H1 (cell line): ENCODE measurements around the gene ADAMTS20. TPM values are rescaled to one million over a fixed set of nuclear protein-coding genes. Genes with fewer than 3 reads are reported as not detected.

Source experiments
- CTCF ChIA-PET: fragments of 300-600 bp; sonication (Branson Sonifier 250); formaldehyde crosslinking; loops from one replicate; lab custom pipeline; 2021; ENCODE audit not compliant: partially characterized antibody; lab: Charles Lee
- POLR2A ChIA-PET: fragments of 300-600 bp; sonication (Branson Sonifier 250); formaldehyde crosslinking; loops from one replicate; lab custom pipeline; 2021; ENCODE audit warnings: inconsistent platforms; ENCODE audit not compliant: partially characterized antibody; lab: Charles Lee
- DNase-seq, 2 experiments: peaks; one replicate each; pipeline versions ENCODE4 v3.0.0 to v3.0.0-alpha.2; 2010 to 2022; ENCODE audit warnings: low spot score in 2 of 2, low read depth in 1 of 2, mixed read lengths in 1 of 2
- FAIRE-seq: peaks from 2 replicates; lab custom pipeline; 2011; peaks lifted over from hg19 to GRCh38; lab: Jason Lieb, UNC
- H2AFZ ChIP-seq: 2 replicates; pipeline ENCODE4 v1.8.1; 2012; ENCODE audit warnings: low read length, inconsistent platforms
- H2AK5ac ChIP-seq: 2 replicates; pipeline ENCODE4 v1.6.1; 2013; ENCODE audit warnings: low read depth, low read length
- H2BK120ac ChIP-seq: replicated peaks from 2 replicates; pipeline ENCODE3; 2013; ENCODE audit warnings: low read depth, low read length, inconsistent platforms
- H2BK12ac ChIP-seq: 2 replicates; pipeline ENCODE4 v1.6.1; 2013; ENCODE audit warnings: low read depth, low read length
- H2BK15ac ChIP-seq: 2 replicates; pipeline ENCODE4 v1.6.1; 2013; ENCODE audit warnings: low read length
- H2BK20ac ChIP-seq: 2 replicates; pipeline ENCODE4 v1.6.1; 2013; ENCODE audit warnings: low read length
- H2BK5ac ChIP-seq: 2 replicates; pipeline ENCODE4 v1.6.1; 2013; ENCODE audit warnings: low read depth, low read length
- H3K14ac ChIP-seq: 2 replicates; pipeline ENCODE4 v1.6.1; 2013; ENCODE audit warnings: inconsistent platforms; ENCODE audit not compliant: insufficient read length
- H3K18ac ChIP-seq: 2 replicates; pipeline ENCODE4 v1.6.1; 2013; ENCODE audit warnings: low read length; ENCODE audit errors: extremely low read depth
- H3K23ac ChIP-seq: 2 replicates; pipeline ENCODE4 v1.6.1; 2013; ENCODE audit warnings: inconsistent platforms; ENCODE audit not compliant: insufficient read length
- H3K23me2 ChIP-seq: 2 replicates; pipeline ENCODE4 v1.6.1; 2013; ENCODE audit warnings: low read depth, low read length
- H3K27ac ChIP-seq: 2 replicates; pipeline ENCODE4 v1.6.1; 2011; ENCODE audit warnings: low read depth, low read length, inconsistent platforms
- H3K27me3 ChIP-seq, 4 experiments: replicated peaks in 1 of 4; 1 replicate in 1 of 4; 2 replicates in 3 of 4; pipeline versions ENCODE4 v1.6.1 to v1.8.1; 2011 to 2013; ENCODE audit warnings: low read length in 3 of 4, mild to moderate bottlenecking in 3 of 4, inconsistent platforms in 2 of 4, mixed read lengths in 2 of 4, moderate library complexity in 1 of 4; ENCODE audit not compliant: control insufficient read depth in 3 of 4, insufficient read depth in 3 of 4; ENCODE audit errors: extremely low read depth in 1 of 4
- H3K36me3 ChIP-seq, 4 experiments: 2 replicates each; pipeline versions ENCODE4 v1.6.1 to v1.8.1; 2011 to 2013; ENCODE audit warnings: mild to moderate bottlenecking in 4 of 4, low read length in 3 of 4, moderate library complexity in 2 of 4, control low read depth in 1 of 4, inconsistent platforms in 1 of 4; ENCODE audit not compliant: insufficient read depth in 4 of 4, control insufficient read depth in 2 of 4
- H3K4ac ChIP-seq: replicated peaks from 2 replicates; pipeline ENCODE3; 2013; ENCODE audit warnings: low read length, low read depth, mixed read lengths, inconsistent platforms; ENCODE audit not compliant: insufficient read length
- H3K4me1 ChIP-seq, 4 experiments: replicated peaks in 1 of 4; 1 replicate in 1 of 4; 2 replicates in 3 of 4; pipeline versions ENCODE4 v1.6.1 to v1.8.1; 2011 to 2013; ENCODE audit warnings: low read length in 3 of 4, inconsistent platforms in 2 of 4, mixed read lengths in 1 of 4; ENCODE audit not compliant: insufficient read depth in 4 of 4, control insufficient read depth in 3 of 4
- H3K4me2 ChIP-seq, 2 experiments: 2 replicates each; pipeline versions ENCODE4 v1.6.1 to v1.8.1; 2011 to 2013; ENCODE audit warnings: low read depth in 2 of 2, low read length in 2 of 2, control low read depth in 1 of 2, inconsistent platforms in 1 of 2, mild to moderate bottlenecking in 1 of 2; ENCODE audit not compliant: insufficient read depth in 1 of 2
- H3K4me3 ChIP-seq, 4 experiments: fragments of 200-600, 300-600 bp in 1 of 4; sonication (generic), shearing (Covaris generic), sonication (Bioruptor Twin) in 1 of 4; 2 replicates each; pipeline versions ENCODE4 v1.5.1 to v1.8.1; 2011 to 2016; ENCODE audit warnings: low read length in 4 of 4, low read depth in 3 of 4, control low read depth in 2 of 4, inconsistent platforms in 2 of 4, mild to moderate bottlenecking in 2 of 4, mixed read lengths in 1 of 4, moderate library complexity in 1 of 4; ENCODE audit not compliant: insufficient read depth in 2 of 4; ENCODE audit errors: extremely low read depth in 1 of 4
- H3K56ac ChIP-seq: replicated peaks from 2 replicates; pipeline ENCODE3; 2013; ENCODE audit warnings: low read depth, mild to moderate bottlenecking, mixed read lengths, low read length, inconsistent platforms; ENCODE audit not compliant: insufficient read length
- H3K79me1 ChIP-seq: 2 replicates; pipeline ENCODE4 v1.6.1; 2013; ENCODE audit warnings: low read depth, low read length, control low read depth
- H3K79me2 ChIP-seq, 2 experiments: 2 replicates each; pipeline versions ENCODE4 v1.6.1 to v1.8.1; 2012 to 2013; ENCODE audit warnings: low read length in 2 of 2, mild to moderate bottlenecking in 2 of 2, inconsistent platforms in 1 of 2; ENCODE audit not compliant: insufficient read depth in 2 of 2, control insufficient read depth in 1 of 2
- H3K9ac ChIP-seq, 4 experiments: replicated peaks in 1 of 4; 1 replicate in 1 of 4; 2 replicates in 3 of 4; pipeline versions ENCODE4 v1.6.1 to v1.8.1; 2011 to 2013; ENCODE audit warnings: low read depth in 3 of 4, low read length in 3 of 4, control low read depth in 2 of 4, mild to moderate bottlenecking in 2 of 4, moderate library complexity in 2 of 4, inconsistent platforms in 1 of 4; ENCODE audit errors: extremely low read depth in 1 of 4
- H3K9me3 ChIP-seq, 2 experiments: 2 replicates each; pipeline versions ENCODE4 v1.6.1 to v1.8.1; 2012 to 2013; ENCODE audit warnings: mild to moderate bottlenecking in 2 of 2, moderate library complexity in 2 of 2, control low read depth in 1 of 2, inconsistent platforms in 1 of 2, low read depth in 1 of 2, low read length in 1 of 2, mixed read lengths in 1 of 2; ENCODE audit not compliant: insufficient read depth in 2 of 2
- H4K20me1 ChIP-seq, 2 experiments: replicated peaks in 1 of 2; 2 replicates each; pipeline versions ENCODE3 to v1.8.1; 2011 to 2013; ENCODE audit warnings: inconsistent platforms in 2 of 2, low read length in 2 of 2, mild to moderate bottlenecking in 1 of 2; ENCODE audit not compliant: insufficient read depth in 2 of 2, control insufficient read depth in 1 of 2
- H4K5ac ChIP-seq: 2 replicates; pipeline ENCODE4 v1.6.1; 2013; ENCODE audit warnings: low read length, low read depth, mixed read lengths, inconsistent platforms; ENCODE audit not compliant: insufficient read length
- H4K8ac ChIP-seq: 2 replicates; pipeline ENCODE4 v1.8.0; 2013; ENCODE audit warnings: mild to moderate bottlenecking, moderate library complexity, low read length, inconsistent platforms; ENCODE audit not compliant: insufficient read depth; ENCODE audit errors: extremely low read depth
- H4K91ac ChIP-seq: replicated peaks from 2 replicates; pipeline ENCODE3; 2013; ENCODE audit warnings: low read length, mixed read lengths, inconsistent platforms; ENCODE audit not compliant: insufficient read length
- BACH1 ChIP-seq: IDR thresholded peaks from 2 replicates; pipeline ENCODE4 v1.6.1; 2012; ENCODE audit warnings: low read length, improper control_type of control experiment
- EP300 ChIP-seq, 2 experiments: IDR thresholded peaks; 1 replicate in 1 of 2; 2 replicates in 1 of 2; pipeline ENCODE4 v1.6.1; 2011 to 2012; ENCODE audit warnings: low read depth in 2 of 2, low read length in 2 of 2, mild to moderate bottlenecking in 2 of 2, borderline replicate concordance in 1 of 2, inconsistent platforms in 1 of 2, moderate library complexity in 1 of 2
- KDM5A ChIP-seq: fragments of 200-600 bp; IDR thresholded peaks from 2 replicates; pipeline ENCODE4 v1.7.1; 2012; ENCODE audit warnings: mild to moderate bottlenecking, low read length, inconsistent platforms, mixed read lengths
- NRF1 ChIP-seq: IDR thresholded peaks from 2 replicates; pipeline ENCODE4 v1.6.1; 2011; ENCODE audit warnings: mild to moderate bottlenecking, low read depth, low read length, improper control_type of control experiment
- TCF12 ChIP-seq: IDR thresholded peaks from 2 replicates; pipeline ENCODE4 v1.6.1; 2011; ENCODE audit warnings: low read depth, mild to moderate bottlenecking, low read length
- WGBS, 2 experiments: shearing (Covaris generic) in 1 of 2; methylation state at CpG; one replicate each; pipeline versions ENCODE4 v1.1.6 to v1.1.7; 2013 to 2015; ENCODE audit warnings: low lambda C conversion rate in 2 of 2, mixed read lengths in 2 of 2, inconsistent platforms in 1 of 2, low coverage in 1 of 2, missing lambda C conversion rate in 1 of 2; ENCODE audit not compliant: insufficient replicate concordance in 2 of 2, insufficient coverage in 1 of 2, insufficient read length in 1 of 2; ENCODE audit errors: extremely low coverage in 1 of 2, missing lambda C conversion rate in 1 of 2; 5-methylcytosine and 5-hydroxymethylcytosine counted together
- polyA plus RNA-seq, 7 experiments: library from polyadenylated mRNA; depleted of rRNA in 3 of 7; stranded (reverse) in 5 of 7; unstranded in 2 of 7; fragments of >200 nt in 5 of 7; fragments of 200-250 nt in 2 of 7; gene quantifications; 1 replicate in 5 of 7; 2 replicates in 1 of 7; 4 replicates in 1 of 7; pipeline versions ENCODE4 v1.2.1 to v1.2.3, GENCODE V29; 2011 to 2013; ENCODE audit warnings: missing spikeins in 2 of 7, mixed read lengths in 2 of 7
- total RNA-seq: library from RNA; stranded (reverse); fragmentation: NEBNext Ultra II Directional; extraction: Animal tissue kit (Norgen Biotek cat#: 25700); gene quantifications from 2 replicates; pipeline ENCODE4 v1.2.1, GENCODE V29; 2021

ADAMTS20 gene
- total and polyA plus RNA-seq, 2 of the 8 experiments (the other 6 are each of a cell fraction or from before 2014, with no cell fraction given): 2.9 to 5.1 TPM

DNA sequence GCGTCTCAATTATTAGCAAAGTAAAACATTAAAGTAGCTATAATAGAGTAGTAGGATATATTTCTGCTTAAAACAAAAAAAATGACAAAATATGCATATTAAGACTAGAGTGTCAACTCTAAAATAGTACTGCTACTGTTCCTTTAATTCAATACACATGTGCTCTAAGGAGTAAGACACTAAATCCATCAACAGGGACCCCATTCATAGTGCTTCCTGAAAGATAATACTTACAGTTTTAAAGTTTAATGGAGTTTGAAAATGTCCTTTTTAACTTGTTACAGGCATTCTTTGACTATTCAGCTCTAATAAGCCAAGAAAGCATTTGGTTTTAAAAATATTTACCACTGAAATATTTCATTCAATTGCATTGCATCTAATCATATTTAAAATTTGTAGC, 145.2 kb downstream of the ADAMTS20 start:
- no peaks in the 10 kb centered on the region for H3K9me3 ChIP-seq
- H3K9ac ChIP-seq: no peak overlapping the region
- no peak overlapping the region for H2AFZ ChIP-seq
- no peaks in the 10 kb centered on the region for H3K79me2 ChIP-seq
- no peak overlapping the region for H4K8ac ChIP-seq
- POLR2A ChIA-PET: no interaction called here
- WGBS, 2 experiments: 96% methylated on average over 1 of the region's 1 CpG; no CpG with 5 or more reads in 1 of the 2 experiments
- no peaks in the 10 kb centered on the region for H3K4me1 ChIP-seq
- H3K79me1 ChIP-seq: no peaks in the 10 kb centered on the region
- no peak overlapping the region for H4K91ac ChIP-seq
- H2BK5ac ChIP-seq: no peak overlapping the region
- DNase-seq: no peak
- no peak overlapping the region for H3K23ac ChIP-seq
- no peak overlapping the region for H3K4ac ChIP-seq
- H2BK12ac ChIP-seq: no peak overlapping the region
- H4K20me1 ChIP-seq: no peaks in the 10 kb centered on the region
- H3K4me2 ChIP-seq: no peak overlapping the region
- no peaks in the 10 kb centered on the region for H3K27me3 ChIP-seq
- no peaks in the 10 kb centered on the region for H3K23me2 ChIP-seq
- H3K36me3 ChIP-seq: no peaks in the 10 kb centered on the region
- H3K18ac ChIP-seq: no peak overlapping the region
- H2BK20ac ChIP-seq: no peak overlapping the region
- H3K14ac ChIP-seq: no peak overlapping the region
- no peak overlapping the region for H2BK15ac ChIP-seq
- H3K4me3 ChIP-seq: no peak overlapping the region
- H4K5ac ChIP-seq: no peak overlapping the region
- H2AK5ac ChIP-seq: no peak overlapping the region
- H3K27ac ChIP-seq: no peak overlapping the region
- CTCF ChIA-PET: no interaction called here
- no peak overlapping the region for H3K56ac ChIP-seq
- no peak overlapping the region for H2BK120ac ChIP-seq
- no peak for FAIRE-seq
- TF ChIP-seq TCF12 (no peak), EP300 (IDR thresholded peaks at IDR 0.05; ENCODE audit: borderline replicate concordance in 1 of 2, low read depth in 2 of 2, low read length in 2 of 2) (no peak), KDM5A (no peak), BACH1 (no peak), NRF1 (no peak)
